A549 (cell line): ENCODE results near the gene BCL2L1.

Source experiments
- CBX2 ChIP-seq: fragments of 200-600 bp; sonication (generic); IDR thresholded peaks from 2 replicates; pipeline ENCODE4 v1.6.1; 2016; ENCODE audit warnings: low read depth, mild to moderate bottlenecking, borderline replicate concordance
- NR3C1 ChIP-seq: fragments of >200 bp; sonication (Bioruptor Twin); formaldehyde crosslinking; IDR thresholded peaks from 3 replicates; pipeline ENCODE4 v1.6.1; 2017
- POLR2A ChIP-seq: IDR thresholded peaks from 2 replicates; pipeline ENCODE4 v1.6.1; 2012; ENCODE audit warnings: mild to moderate bottlenecking, low read length
- RARB ChIP-seq: fragments of 250-450 bp; sonication (Bioruptor Pico); IDR thresholded peaks from 2 replicates; pipeline ENCODE4 v1.8.0; 2021; ENCODE audit warnings: mild to moderate bottlenecking, moderate library complexity
- ZC3H11A ChIP-seq: fragments of 450-650 bp; IDR thresholded peaks from 2 replicates; pipeline ENCODE4 v1.6.1; 2014; ENCODE audit warnings: antibody characterized with exemption, mild to moderate bottlenecking
- TF ChIP-seq, protein P1 (sequence below): fragments of 450-650 bp; IDR thresholded peaks from 2 replicates; pipeline ENCODE4 v1.6.1; 2014; ENCODE audit warnings: antibody characterized with exemption

DNA sequence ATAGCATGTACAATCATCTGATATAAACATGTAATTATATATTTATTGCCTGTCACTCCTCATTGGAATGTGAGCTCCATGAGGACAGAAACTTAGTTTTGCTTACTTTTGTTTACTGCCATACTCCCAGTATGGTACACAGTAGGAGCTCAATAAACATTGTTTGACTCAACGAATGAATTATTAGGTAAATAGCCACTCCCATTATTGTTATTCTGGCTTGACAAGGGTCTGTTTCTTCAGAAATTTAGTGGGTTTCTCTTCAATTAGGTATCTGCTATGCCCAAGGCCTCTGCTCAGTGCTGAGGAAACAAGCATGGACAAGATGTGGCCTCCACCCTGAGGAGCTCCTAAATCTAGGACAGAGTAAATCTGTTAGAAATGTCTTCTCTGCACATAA lies 6.3 kb downstream of the BCL2L1 start:
- TF ChIP-seq RARB (CRISPR knock-in tag) (no peak), CBX2 (no peak), NR3C1 (no peak), POLR2A (no peak), ZC3H11A (no peak)
- TF ChIP-seq, protein P1, sequence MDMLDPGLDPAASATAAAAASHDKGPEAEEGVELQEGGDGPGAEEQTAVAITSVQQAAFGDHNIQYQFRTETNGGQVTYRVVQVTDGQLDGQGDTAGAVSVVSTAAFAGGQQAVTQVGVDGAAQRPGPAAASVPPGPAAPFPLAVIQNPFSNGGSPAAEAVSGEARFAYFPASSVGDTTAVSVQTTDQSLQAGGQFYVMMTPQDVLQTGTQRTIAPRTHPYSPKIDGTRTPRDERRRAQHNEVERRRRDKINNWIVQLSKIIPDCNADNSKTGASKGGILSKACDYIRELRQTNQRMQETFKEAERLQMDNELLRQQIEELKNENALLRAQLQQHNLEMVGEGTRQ = no peak
